Lung (tissue), 12 donors: ENCODE data around the gene GUCY1B1. TPM values are rescaled to one million over a fixed set of nuclear protein-coding genes. Genes with fewer than 3 reads are reported as not detected.

Experiments used
- ATAC-seq: fragments of 200-7000 bp; cut with Tn5 transposase; one replicate; pipeline ENCODE4 v1.9.1; 2020; ENCODE audit warnings: moderate number of reproducible peaks; ENCODE audit not compliant: insufficient read depth, low FRiP score
- DNase-seq, 3 donors: peaks; one replicate each; pipeline ENCODE4 v3.0.0-alpha.2; 2013 to 2017
- H3K27ac ChIP-seq, 2 donors: one replicate each; pipeline ENCODE4 v1.5.1; 2013; ENCODE audit warnings: mild to moderate bottlenecking in 2 of 2, moderate library complexity in 2 of 2, control low read depth in 1 of 2, inconsistent platforms in 1 of 2, low read depth in 1 of 2, low read length in 1 of 2
- H3K27me3 ChIP-seq, 3 donors: one replicate each; pipeline ENCODE4 v1.5.1; 2013; ENCODE audit warnings: low read length in 2 of 3; ENCODE audit not compliant: control insufficient read depth in 3 of 3, insufficient read depth in 3 of 3
- H3K36me3 ChIP-seq, 4 donors: one replicate each; pipeline ENCODE4 v1.5.1; 2013; ENCODE audit warnings: low read length in 4 of 4, mild to moderate bottlenecking in 1 of 4, moderate library complexity in 1 of 4; ENCODE audit not compliant: control insufficient read depth in 4 of 4, insufficient read depth in 4 of 4
- H3K4me1 ChIP-seq, 5 donors: one replicate each; pipeline ENCODE4 v1.5.1; 2013; ENCODE audit warnings: low read length in 5 of 5, mild to moderate bottlenecking in 2 of 5, moderate library complexity in 1 of 5; ENCODE audit not compliant: control insufficient read depth in 5 of 5, insufficient read depth in 5 of 5
- H3K4me3 ChIP-seq: one replicate; pipeline ENCODE4 v1.5.1; 2013; ENCODE audit warnings: mild to moderate bottlenecking, control low read depth, moderate library complexity
- H3K9ac ChIP-seq, 2 donors: one replicate each; pipeline ENCODE4 v1.5.1; 2013; ENCODE audit warnings: low read length in 2 of 2, control low read depth in 1 of 2; ENCODE audit not compliant: insufficient read depth in 1 of 2
- H3K9me3 ChIP-seq, 4 donors: one replicate each; pipeline ENCODE4 v1.5.1; 2013; ENCODE audit warnings: low read length in 3 of 4, mild to moderate bottlenecking in 1 of 4, moderate library complexity in 1 of 4; ENCODE audit not compliant: control insufficient read depth in 4 of 4, insufficient read depth in 3 of 4
- WGBS, 2 donors: extraction: QIAGEN DNeasy Blood & Tissue Kit; methylation state at CpG; one replicate each; pipeline ENCODE4 v1.1.7; 2013; 5-methylcytosine and 5-hydroxymethylcytosine counted together
- polyA plus RNA-seq, 2 donors: library from polyadenylated mRNA; stranded (reverse); fragments of 200-250 nt; gene quantifications; one replicate each; pipeline ENCODE4 v1.2.1, GENCODE V29; 2013
- total RNA-seq, 2 donors: library from RNA; depleted of rRNA in 1 of 2; stranded (reverse); fragments of >200 nt in 1 of 2; gene quantifications; one replicate each; pipeline ENCODE4 v1.2.1, GENCODE V29; 2014 to 2021
- TF ChIP-seq, protein P1 (sequence below): IDR thresholded peaks from 2 replicates; pipeline ENCODE4 v1.5.1; 2012; ENCODE audit warnings: mild to moderate bottlenecking; ENCODE audit errors: control extremely low read depth, extremely low read depth
- donor health status: control.
- donor health status: control.
- donor health status: Bipolar disorder and iron deficiency.
- donor health status: healthy.
- donor health status: DM: yes; HTN: yes; CAD: no.

The GUCY1B1 gene
- total and polyA plus RNA-seq, 4 donors = 9.4 to 36.9 (median 13.4) TPM

- TF ChIP-seq, protein P1, sequence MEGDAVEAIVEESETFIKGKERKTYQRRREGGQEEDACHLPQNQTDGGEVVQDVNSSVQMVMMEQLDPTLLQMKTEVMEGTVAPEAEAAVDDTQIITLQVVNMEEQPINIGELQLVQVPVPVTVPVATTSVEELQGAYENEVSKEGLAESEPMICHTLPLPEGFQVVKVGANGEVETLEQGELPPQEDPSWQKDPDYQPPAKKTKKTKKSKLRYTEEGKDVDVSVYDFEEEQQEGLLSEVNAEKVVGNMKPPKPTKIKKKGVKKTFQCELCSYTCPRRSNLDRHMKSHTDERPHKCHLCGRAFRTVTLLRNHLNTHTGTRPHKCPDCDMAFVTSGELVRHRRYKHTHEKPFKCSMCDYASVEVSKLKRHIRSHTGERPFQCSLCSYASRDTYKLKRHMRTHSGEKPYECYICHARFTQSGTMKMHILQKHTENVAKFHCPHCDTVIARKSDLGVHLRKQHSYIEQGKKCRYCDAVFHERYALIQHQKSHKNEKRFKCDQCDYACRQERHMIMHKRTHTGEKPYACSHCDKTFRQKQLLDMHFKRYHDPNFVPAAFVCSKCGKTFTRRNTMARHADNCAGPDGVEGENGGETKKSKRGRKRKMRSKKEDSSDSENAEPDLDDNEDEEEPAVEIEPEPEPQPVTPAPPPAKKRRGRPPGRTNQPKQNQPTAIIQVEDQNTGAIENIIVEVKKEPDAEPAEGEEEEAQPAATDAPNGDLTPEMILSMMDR = no peak
- Histone ChIP-seq H3K27ac (no peak overlapping the region), H3K4me3 (no peak overlapping the region), H3K4me1 (peaks cover 0 to 20% (median 1%) of the 10 kb centered on the region in 5 donors), H3K36me3 (peaks cover 0 to 12% (median 5%) of the 10 kb centered on the region in 4 donors), H3K27me3 (no peaks in the 10 kb centered on the region), H3K9ac (no peak overlapping the region), H3K9me3 (no peaks in the 10 kb centered on the region)
- 85 to 88% methylated on average over 4 of the region's 4 CpGs for WGBS, 2 donors
- ATAC-seq (no peak), DNase-seq (peak in 1 of 3 donors; percentile 66)
Observed at GRCh38 chr4:155773196-155773800, 14.5 kb downstream of the GUCY1B1 start.

DNA sequence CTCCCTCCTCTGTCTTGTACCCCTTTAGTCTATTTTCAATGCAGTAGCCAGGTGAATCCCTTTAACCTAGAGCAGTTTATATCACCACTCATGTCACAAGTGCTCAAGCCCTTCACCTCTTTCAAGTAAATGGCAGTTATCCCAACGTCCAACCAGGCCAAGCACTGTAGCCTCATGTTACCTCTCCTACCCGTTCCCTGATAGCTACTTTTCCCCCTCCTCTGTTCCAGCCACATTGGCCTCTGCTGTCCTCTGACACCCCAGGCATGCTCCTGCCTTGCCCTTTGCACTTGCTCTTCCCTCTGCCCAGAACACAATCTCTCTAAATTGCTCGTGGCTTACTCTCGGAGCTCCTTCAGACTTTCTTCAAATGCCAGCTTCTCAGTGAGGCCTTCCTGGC, 15.2 kb downstream of the GUCY1B1 start:
- Histone ChIP-seq H3K27me3 (no peaks in the 10 kb centered on the region), H3K9me3 (no peaks in the 10 kb centered on the region), H3K27ac (peak overlapping the region in 1 of 2 donors; percentile 9), H3K9ac (no peak overlapping the region), H3K4me1 (peaks cover 0 to 23% (median 3%) of the 10 kb centered on the region in 5 donors), H3K36me3 (peaks cover 0 to 12% (median 5%) of the 10 kb centered on the region in 4 donors), H3K4me3 (no peak overlapping the region)
- ATAC-seq = no peak
- no peak for DNase-seq
- TF ChIP-seq, protein P1 = no peak
- 59 to 77% methylated on average over 4 of the region's 4 CpGs for WGBS, 2 donors

- H3K9ac ChIP-seq = no peak overlapping the region
- DNase-seq (peak; percentile 67 to 99 (median 97)), ATAC-seq (peak; percentile 19)
Observed at GRCh38 chr4:155777971-155778735, 19.3 kb downstream of the GUCY1B1 start.

More at GRCh38 chr4:155777971-155778735, 19.3 kb downstream of the GUCY1B1 start:
- 43 to 69% methylated on average over 3 of the region's 3 CpGs for WGBS, 2 donors
- peaks cover 3 to 28% (median 4%) of the 10 kb centered on the region in 5 donors for H3K4me1 ChIP-seq
- no peak overlapping the region for H3K4me3 ChIP-seq
- H3K27ac ChIP-seq = no peak overlapping the region
- H3K27me3 ChIP-seq = no peaks in the 10 kb centered on the region
- TF ChIP-seq, protein P1 = no peak
- H3K36me3 ChIP-seq = peaks cover 0 to 23% (median 5%) of the 10 kb centered on the region in 4 donors
- no peaks in the 10 kb centered on the region for H3K9me3 ChIP-seq
